ENCODE measurements around the gene POLG.

Gene POLG

GRCh38 chr15:89346516-89347231, 12.1 kb upstream of the POLG start:
- no peak for DNase-seq (ENCODE audit: low read depth)
- TF ChIP-seq CTCF (conservative IDR thresholded peaks at IDR 0.05; ENCODE audit: low read length) = no peak
- H3K4me3 ChIP-seq (ENCODE audit: low read length) = no peak overlapping the region

- no peak for DNase-seq (ENCODE audit: low read depth)
- no peak overlapping the region for H3K4me3 ChIP-seq (ENCODE audit: low read length)
- no peak for TF ChIP-seq CTCF (conservative IDR thresholded peaks at IDR 0.05; ENCODE audit: low read length)
These were observed 10.6 kb upstream of the POLG start for GRCh38 chr15:89345248-89345647.

GRCh38 chr15:89342840-89343239, 8.2 kb upstream of the POLG start:
- no peak overlapping the region for H3K4me3 ChIP-seq (ENCODE audit: low read length)
- TF ChIP-seq CTCF (conservative IDR thresholded peaks at IDR 0.05; ENCODE audit: low read length) = no peak
- DNase-seq (ENCODE audit: low read depth) = no peak

GRCh38 chr15:89341316-89342005, 6.8 kb upstream of the POLG start:
- H3K4me3 ChIP-seq (ENCODE audit: low read length) = no peak overlapping the region
- no peak for TF ChIP-seq CTCF (conservative IDR thresholded peaks at IDR 0.05; ENCODE audit: low read length)
- DNase-seq (ENCODE audit: low read depth) = no peak

GRCh38 chr15:89340573-89340972, 5.9 kb upstream of the POLG start:
- TF ChIP-seq CTCF (conservative IDR thresholded peaks at IDR 0.05; ENCODE audit: low read length) = no peak
- no peak overlapping the region for H3K4me3 ChIP-seq (ENCODE audit: low read length)
- no peak for DNase-seq (ENCODE audit: low read depth)

- no peak for DNase-seq (ENCODE audit: low read depth)
- no peak for TF ChIP-seq CTCF (conservative IDR thresholded peaks at IDR 0.05; ENCODE audit: low read length)
- no peak overlapping the region for H3K4me3 ChIP-seq (ENCODE audit: low read length)
These were observed 3.4 kb upstream of the POLG start for GRCh38 chr15:89338036-89338435.
